IPS-18a (cell line): ENCODE data around the gene PHACTR1.

ENCODE experiments used
- H3K27ac ChIP-seq: one replicate; pipeline ENCODE4 v1.5.1; 2013; ENCODE audit warnings: low read length
- H3K27me3 ChIP-seq: one replicate; pipeline ENCODE4 v1.6.1; 2013; ENCODE audit warnings: mild to moderate bottlenecking, low read length; ENCODE audit not compliant: control insufficient read depth, insufficient read depth
- H3K36me3 ChIP-seq: one replicate; pipeline ENCODE4 v1.6.1; 2013; ENCODE audit warnings: low read depth, low read length; ENCODE audit not compliant: control insufficient read depth
- H3K4me1 ChIP-seq: one replicate; pipeline ENCODE4 v1.6.1; 2013; ENCODE audit warnings: low read depth, low read length; ENCODE audit not compliant: control insufficient read depth
- H3K4me3 ChIP-seq: one replicate; pipeline ENCODE4 v1.5.1; 2013; ENCODE audit warnings: low read length
- H3K9ac ChIP-seq: one replicate; pipeline ENCODE4 v1.6.1; 2013; ENCODE audit warnings: mild to moderate bottlenecking, low read length, moderate library complexity
- H3K9me3 ChIP-seq: one replicate; pipeline ENCODE4 v1.6.1; 2013; ENCODE audit warnings: low read depth, low read length; ENCODE audit not compliant: control insufficient read depth

PHACTR1 gene

DNA sequence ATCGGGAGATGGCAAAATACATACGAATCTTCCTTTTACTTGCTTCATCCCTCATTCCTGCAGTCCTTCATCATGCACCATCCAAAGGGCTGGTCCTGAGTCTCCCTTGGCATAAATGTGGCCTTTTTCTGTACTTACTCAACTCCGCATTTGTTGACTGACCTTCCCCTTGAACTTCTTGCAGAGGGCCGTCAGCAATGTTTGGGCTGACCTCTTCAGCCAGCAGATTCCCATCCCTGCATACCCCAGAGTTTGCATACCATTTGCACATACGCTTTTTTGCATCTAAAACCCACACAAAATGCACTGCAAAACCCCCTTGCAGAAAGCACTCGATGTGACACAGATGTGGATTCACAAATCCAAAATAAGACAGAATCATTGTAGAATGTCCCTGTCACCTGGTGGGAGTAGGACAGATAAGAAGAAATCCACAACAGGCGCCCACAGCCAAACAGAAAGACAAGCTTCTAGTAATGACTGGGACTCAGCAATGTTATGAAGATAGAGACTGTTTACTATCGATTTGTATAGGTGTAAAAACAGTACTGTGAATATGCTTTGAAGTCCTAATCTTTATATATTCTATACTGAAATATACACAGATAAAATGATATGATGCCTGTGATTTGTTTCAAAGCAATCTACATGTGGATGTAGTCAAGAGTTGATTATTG, 566.0 kb downstream of the PHACTR1 start:
- no peaks in the 10 kb centered on the region for H3K9me3 ChIP-seq
- no peaks in the 10 kb centered on the region for H3K4me1 ChIP-seq
- H3K36me3 ChIP-seq = peaks cover 2% of the 10 kb centered on the region
- no peak overlapping the region for H3K27ac ChIP-seq
- H3K4me3 ChIP-seq = no peak overlapping the region
- no peak overlapping the region for H3K9ac ChIP-seq
- H3K27me3 ChIP-seq = no peaks in the 10 kb centered on the region

DNA sequence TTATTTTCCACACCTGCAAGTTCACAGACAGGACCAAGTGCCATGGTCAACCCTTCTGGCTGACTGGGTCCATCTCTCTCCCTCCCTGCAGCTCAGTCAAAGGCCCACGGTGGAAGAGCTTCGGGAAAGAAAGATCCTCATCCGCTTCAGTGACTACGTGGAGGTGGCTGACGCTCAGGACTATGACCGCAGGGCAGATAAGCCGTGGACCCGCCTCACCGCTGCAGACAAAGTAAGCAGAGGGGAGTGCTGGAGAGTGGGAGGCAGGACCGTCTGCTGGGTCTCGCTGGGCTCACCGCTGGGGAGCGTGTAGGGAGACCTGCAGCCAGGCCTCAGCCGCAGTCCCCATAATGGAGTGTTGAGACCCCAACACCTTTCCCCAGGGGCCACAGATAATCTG, 566.8 kb downstream of the PHACTR1 start:
- no peak overlapping the region for H3K4me3 ChIP-seq
- no peaks in the 10 kb centered on the region for H3K4me1 ChIP-seq
- no peaks in the 10 kb centered on the region for H3K9me3 ChIP-seq
- no peak overlapping the region for H3K27ac ChIP-seq
- H3K36me3 ChIP-seq = peaks cover 2% of the 10 kb centered on the region
- H3K9ac ChIP-seq = no peak overlapping the region
- H3K27me3 ChIP-seq = no peaks in the 10 kb centered on the region

GRCh38 chr6:13284646-13285045, 568.1 kb downstream of the PHACTR1 start:
- H3K4me1 ChIP-seq = no peaks in the 10 kb centered on the region
- H3K27ac ChIP-seq = no peak overlapping the region
- no peak overlapping the region for H3K4me3 ChIP-seq
- H3K9me3 ChIP-seq = no peaks in the 10 kb centered on the region
- H3K9ac ChIP-seq = no peak overlapping the region
- H3K27me3 ChIP-seq = no peaks in the 10 kb centered on the region
- peaks cover 2% of the 10 kb centered on the region for H3K36me3 ChIP-seq

GRCh38 chr6:13285705-13286104, 569.1 kb downstream of the PHACTR1 start:
- H3K27ac ChIP-seq = no peak overlapping the region
- peaks cover 2% of the 10 kb centered on the region for H3K36me3 ChIP-seq
- no peaks in the 10 kb centered on the region for H3K4me1 ChIP-seq
- H3K27me3 ChIP-seq = no peaks in the 10 kb centered on the region
- H3K9ac ChIP-seq = no peak overlapping the region
- H3K4me3 ChIP-seq = no peak overlapping the region
- no peaks in the 10 kb centered on the region for H3K9me3 ChIP-seq

GRCh38 chr6:13286181-13286580, 569.6 kb downstream of the PHACTR1 start:
- H3K9me3 ChIP-seq = no peaks in the 10 kb centered on the region
- no peaks in the 10 kb centered on the region for H3K27me3 ChIP-seq
- H3K4me3 ChIP-seq = no peak overlapping the region
- no peak overlapping the region for H3K27ac ChIP-seq
- peaks cover 2% of the 10 kb centered on the region for H3K36me3 ChIP-seq
- no peak overlapping the region for H3K9ac ChIP-seq
- no peaks in the 10 kb centered on the region for H3K4me1 ChIP-seq

DNA sequence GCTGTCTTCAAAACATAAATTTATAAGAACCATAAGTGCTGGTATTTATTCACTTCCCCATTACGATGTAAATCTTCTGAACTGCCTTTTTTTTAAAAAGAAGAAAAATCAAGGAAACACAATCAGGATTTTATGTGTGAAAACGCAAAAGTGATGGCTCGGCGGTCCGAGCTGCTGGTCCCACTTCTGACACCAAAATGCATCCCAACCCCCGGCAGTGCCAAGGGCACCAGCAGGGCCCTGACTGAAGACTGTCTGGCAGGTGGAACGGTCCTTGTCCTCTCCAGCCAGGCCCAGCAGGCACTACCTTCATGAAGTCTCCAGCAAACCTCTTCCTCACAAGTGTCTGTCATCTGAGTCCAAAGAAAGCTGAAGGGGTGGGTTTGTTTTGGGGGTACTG, 570.5 kb downstream of the PHACTR1 start:
- Histone ChIP-seq H3K36me3 (peaks cover 2% of the 10 kb centered on the region), H3K4me1 (no peaks in the 10 kb centered on the region), H3K9ac (no peak overlapping the region), H3K9me3 (no peaks in the 10 kb centered on the region), H3K4me3 (no peak overlapping the region), H3K27me3 (no peaks in the 10 kb centered on the region), H3K27ac (no peak overlapping the region)

DNA sequence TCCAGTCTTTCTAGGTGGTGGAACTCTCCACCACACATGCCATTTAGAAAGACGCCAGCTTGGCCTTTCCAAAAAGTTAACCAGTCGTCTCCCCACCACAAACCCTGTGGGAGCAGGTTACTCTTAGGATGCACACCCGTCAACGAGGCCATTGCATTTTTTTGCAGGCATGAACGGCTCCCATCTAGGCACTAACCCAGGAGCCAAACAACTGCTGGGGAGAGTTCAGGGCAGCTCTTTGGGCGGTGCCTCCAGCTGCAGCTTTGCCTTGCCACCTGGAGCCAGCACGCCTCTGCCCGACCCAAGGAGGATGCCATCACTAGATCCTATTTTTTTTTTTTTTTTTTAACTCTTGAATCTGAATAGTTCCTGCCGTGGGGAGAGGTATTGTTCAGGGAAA, 571.9 kb downstream of the PHACTR1 start:
- H3K36me3 ChIP-seq = peaks cover 2% of the 10 kb centered on the region

GRCh38 chr6:13288969-13289391, 572.4 kb downstream of the PHACTR1 start:
- no peak overlapping the region for H3K9ac ChIP-seq
- H3K4me3 ChIP-seq = no peak overlapping the region
- H3K27ac ChIP-seq = no peak overlapping the region
- no peaks in the 10 kb centered on the region for H3K9me3 ChIP-seq
- H3K4me1 ChIP-seq = no peaks in the 10 kb centered on the region
- no peaks in the 10 kb centered on the region for H3K27me3 ChIP-seq
- peaks cover 4% of the 10 kb centered on the region for H3K36me3 ChIP-seq

More for the DNA sequence above, 571.9 kb downstream of the PHACTR1 start:
- Histone ChIP-seq H3K27ac (no peak overlapping the region), H3K4me3 (no peak overlapping the region), H3K4me1 (no peaks in the 10 kb centered on the region), H3K9me3 (no peaks in the 10 kb centered on the region), H3K9ac (no peak overlapping the region), H3K27me3 (no peaks in the 10 kb centered on the region)

DNA sequence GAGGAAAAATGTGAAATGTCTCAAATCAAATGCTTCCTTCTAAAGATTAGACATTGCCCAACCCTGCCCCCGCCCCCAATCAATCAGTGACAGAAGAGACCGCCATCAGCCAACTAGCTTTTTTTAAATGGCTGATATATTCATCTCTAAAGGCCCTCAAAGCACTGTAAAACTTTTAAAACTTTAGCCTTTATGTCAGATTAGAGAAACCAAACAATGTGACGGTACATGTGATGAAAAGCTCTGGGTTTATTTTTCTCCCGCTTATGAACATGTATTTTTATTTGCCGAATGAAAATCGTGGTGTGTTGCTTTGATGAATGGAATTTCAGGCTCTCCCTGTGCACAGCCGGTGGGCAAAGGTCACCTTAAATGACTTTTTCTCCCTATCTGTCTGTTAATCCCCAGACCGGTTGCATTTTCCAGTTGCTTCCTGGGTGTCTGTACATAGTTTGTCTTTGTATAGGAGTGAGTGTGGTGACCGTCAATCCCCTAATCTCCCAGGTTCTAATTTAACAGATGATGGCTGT, 573.3 kb downstream of the PHACTR1 start:
- Histone ChIP-seq H3K4me3 (no peak overlapping the region), H3K36me3 (peaks cover 13% of the 10 kb centered on the region), H3K9me3 (no peaks in the 10 kb centered on the region), H3K4me1 (no peaks in the 10 kb centered on the region), H3K27me3 (no peaks in the 10 kb centered on the region), H3K9ac (no peak overlapping the region), H3K27ac (no peak overlapping the region)

DNA sequence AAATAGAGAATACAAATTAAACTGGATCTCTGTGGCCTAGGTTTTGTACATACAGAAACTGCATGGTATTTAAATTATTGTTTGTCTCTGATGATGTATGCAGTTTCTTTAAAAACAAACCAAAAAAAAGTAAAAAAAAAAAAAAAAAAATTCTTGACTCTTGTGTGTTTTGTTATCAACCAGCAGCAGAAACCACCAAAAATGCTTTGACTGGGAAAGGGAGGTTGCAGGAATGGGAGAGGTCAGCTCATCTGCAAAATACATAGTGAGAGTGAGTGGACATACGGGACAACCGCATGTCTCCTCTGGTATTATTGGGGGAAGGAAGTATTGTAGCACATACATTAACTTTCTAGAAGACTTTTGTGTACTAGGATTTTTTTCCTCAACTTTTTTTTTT, 573.8 kb downstream of the PHACTR1 start:
- H3K9me3 ChIP-seq = no peaks in the 10 kb centered on the region
- H3K4me1 ChIP-seq = no peaks in the 10 kb centered on the region
- H3K27me3 ChIP-seq = no peaks in the 10 kb centered on the region
- no peak overlapping the region for H3K9ac ChIP-seq
- H3K27ac ChIP-seq = no peak overlapping the region
- no peak overlapping the region for H3K4me3 ChIP-seq
- peaks cover 17% of the 10 kb centered on the region for H3K36me3 ChIP-seq

DNA sequence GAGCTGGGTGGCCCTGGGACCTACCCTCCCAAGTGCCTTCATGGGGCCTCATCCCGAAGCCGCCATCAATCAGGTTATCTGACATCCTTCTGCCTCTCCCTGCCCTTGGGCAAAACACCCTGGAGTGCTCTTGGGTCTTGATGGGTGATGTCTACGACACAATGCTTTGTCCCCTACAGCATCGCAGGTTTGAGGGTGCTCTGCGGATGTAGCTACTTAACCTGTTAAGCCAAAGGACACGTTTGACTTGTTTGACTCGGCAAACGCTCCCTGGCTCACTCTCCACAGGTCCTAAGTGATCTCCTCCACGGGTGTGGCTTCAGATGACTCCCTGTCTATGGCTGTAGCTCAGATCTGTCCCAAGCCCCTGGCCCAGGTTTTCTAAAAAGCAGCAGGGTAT, 576.2 kb downstream of the PHACTR1 start:
- no peaks in the 10 kb centered on the region for H3K27me3 ChIP-seq
- H3K4me1 ChIP-seq = no peaks in the 10 kb centered on the region
- H3K27ac ChIP-seq = no peak overlapping the region
- H3K9me3 ChIP-seq = no peaks in the 10 kb centered on the region
- peaks cover 15% of the 10 kb centered on the region for H3K36me3 ChIP-seq
- H3K4me3 ChIP-seq = no peak overlapping the region
- no peak overlapping the region for H3K9ac ChIP-seq

- H3K36me3 ChIP-seq = peaks cover 15% of the 10 kb centered on the region
- no peaks in the 10 kb centered on the region for H3K9me3 ChIP-seq
- no peak overlapping the region for H3K27ac ChIP-seq
- H3K27me3 ChIP-seq = no peaks in the 10 kb centered on the region
- no peaks in the 10 kb centered on the region for H3K4me1 ChIP-seq
- no peak overlapping the region for H3K4me3 ChIP-seq
- no peak overlapping the region for H3K9ac ChIP-seq
Observed at GRCh38 chr6:13294499-13295069, 578.0 kb downstream of the PHACTR1 start.
